Kidney (tissue), 14 donors: ENCODE data around the gene KLHL18. TPM values are rescaled to one million over a fixed set of nuclear protein-coding genes. Genes with fewer than 3 reads are reported as not detected.

Experiments used
- DNase-seq, 5 donors: peaks; one replicate each; pipeline ENCODE4 v3.0.0-alpha.2; 2013 to 2020
- FAIRE-seq: peaks from 2 replicates; lab custom pipeline; 2012; peaks lifted over from hg19 to GRCh38; lab: Jason Lieb, UNC
- H3K27ac ChIP-seq, 2 donors: one replicate each; pipeline ENCODE4 v1.7.0; 2013; ENCODE audit warnings: low read depth in 2 of 2, low read length in 2 of 2, inconsistent platforms in 1 of 2
- H3K27me3 ChIP-seq: one replicate; pipeline ENCODE4 v1.7.1; 2013; ENCODE audit warnings: low read length, inconsistent platforms; ENCODE audit not compliant: control insufficient read depth, insufficient read depth
- H3K36me3 ChIP-seq, 3 donors: one replicate each; pipeline versions ENCODE4 v1.7.0 to v1.7.1; 2013; ENCODE audit warnings: low read length in 3 of 3, control low read depth in 1 of 3, inconsistent platforms in 1 of 3; ENCODE audit not compliant: insufficient read depth in 3 of 3, control insufficient read depth in 2 of 3
- H3K4me1 ChIP-seq, 3 donors: one replicate each; pipeline versions ENCODE4 v1.7.0 to v1.7.1; 2013; ENCODE audit warnings: low read length in 3 of 3, inconsistent platforms in 1 of 3, low read depth in 1 of 3; ENCODE audit not compliant: control insufficient read depth in 2 of 3, insufficient read depth in 2 of 3
- H3K4me3 ChIP-seq, 3 donors: one replicate each; pipeline versions ENCODE4 v1.7.0 to v1.8.1; 2013; ENCODE audit warnings: low read length in 3 of 3, control low read depth in 1 of 3, inconsistent platforms in 1 of 3
- H3K9ac ChIP-seq, 3 donors: one replicate each; pipeline versions ENCODE4 v1.7.0 to v1.7.1; 2013; ENCODE audit warnings: low read length in 3 of 3, control low read depth in 1 of 3, inconsistent platforms in 1 of 3
- H3K9me3 ChIP-seq, 3 donors: one replicate each; pipeline versions ENCODE4 v1.7.0 to v1.7.1; 2013; ENCODE audit warnings: low read length in 3 of 3, control low read depth in 1 of 3, inconsistent platforms in 1 of 3; ENCODE audit not compliant: control insufficient read depth in 2 of 3, insufficient read depth in 1 of 3
- intact Hi-C: fragments of 100-400 bp; cut with DNase I; formaldehyde crosslinking; loops from one replicate; pipeline ENCODE4 v1.11.1; 2022
- polyA plus RNA-seq: library from polyadenylated mRNA; stranded (reverse); fragments of 350-450 nt; fragmentation: Illumina TruSeq; extraction: RNeasy Lipid Tissue Mini Kit (QIAGEN cat#74804); gene quantifications from one replicate; pipeline ENCODE4 v1.2.3, GENCODE V29; 2014; ENCODE audit warnings: low read depth, low replicate concordance; ENCODE audit not compliant: insufficient read depth
- total RNA-seq: library from RNA; stranded (reverse); fragmentation: NEBNext Ultra II Directional; extraction: Animal tissue kit (Norgen Biotek cat#: 25700); gene quantifications from one replicate; pipeline ENCODE4 v1.2.1, GENCODE V29; 2021
- TF ChIP-seq, protein P1 (sequence below): IDR thresholded peaks from 3 replicates; pipeline ENCODE4 v1.5.1; 2012; ENCODE audit warnings: mild to moderate bottlenecking, moderate library complexity, borderline replicate concordance; ENCODE audit not compliant: insufficient read depth; ENCODE audit errors: extremely low read depth
- donor health status: control.
- donor health status: control.
- donor health status: control.
- donor health status: control.
- donor health status: control.
- donor health status: DM: yes; HTN: yes; CAD: no.
- donor health status: Normal renal cell carcinoma (clear cell type).

KLHL18 gene
- total and polyA plus RNA-seq, 2 donors from 2014 or later, result 10.6 to 31.1 TPM

- Histone ChIP-seq H3K27ac (no peak overlapping the region), H3K9me3 (no peaks in the 10 kb centered on the region), H3K36me3 (peaks cover 0 to 13% (median 11%) of the 10 kb centered on the region in 3 donors), H3K27me3 (no peaks in the 10 kb centered on the region), H3K4me1 (no peaks in the 10 kb centered on the region), H3K9ac (no peak overlapping the region), H3K4me3 (no peak overlapping the region)
- FAIRE-seq (no peak), DNase-seq (peak in 1 of 5 donors; percentile 28)
- TF ChIP-seq, protein P1, sequence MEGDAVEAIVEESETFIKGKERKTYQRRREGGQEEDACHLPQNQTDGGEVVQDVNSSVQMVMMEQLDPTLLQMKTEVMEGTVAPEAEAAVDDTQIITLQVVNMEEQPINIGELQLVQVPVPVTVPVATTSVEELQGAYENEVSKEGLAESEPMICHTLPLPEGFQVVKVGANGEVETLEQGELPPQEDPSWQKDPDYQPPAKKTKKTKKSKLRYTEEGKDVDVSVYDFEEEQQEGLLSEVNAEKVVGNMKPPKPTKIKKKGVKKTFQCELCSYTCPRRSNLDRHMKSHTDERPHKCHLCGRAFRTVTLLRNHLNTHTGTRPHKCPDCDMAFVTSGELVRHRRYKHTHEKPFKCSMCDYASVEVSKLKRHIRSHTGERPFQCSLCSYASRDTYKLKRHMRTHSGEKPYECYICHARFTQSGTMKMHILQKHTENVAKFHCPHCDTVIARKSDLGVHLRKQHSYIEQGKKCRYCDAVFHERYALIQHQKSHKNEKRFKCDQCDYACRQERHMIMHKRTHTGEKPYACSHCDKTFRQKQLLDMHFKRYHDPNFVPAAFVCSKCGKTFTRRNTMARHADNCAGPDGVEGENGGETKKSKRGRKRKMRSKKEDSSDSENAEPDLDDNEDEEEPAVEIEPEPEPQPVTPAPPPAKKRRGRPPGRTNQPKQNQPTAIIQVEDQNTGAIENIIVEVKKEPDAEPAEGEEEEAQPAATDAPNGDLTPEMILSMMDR, result no peak
- intact Hi-C loops, result no loop called here
These were observed 64.6 kb downstream of the KLHL18 start for GRCh38 chr3:47347217-47347801.

GRCh38 chr3:47348411-47349154 is 65.8 kb downstream of the KLHL18 start:
- intact Hi-C loops, result no loop called here
- H3K9me3 ChIP-seq, result no peaks in the 10 kb centered on the region
- no peak overlapping the region for H3K9ac ChIP-seq
- H3K27me3 ChIP-seq, result no peaks in the 10 kb centered on the region
- H3K36me3 ChIP-seq, result peaks cover 0 to 11% (median 11%) of the 10 kb centered on the region in 3 donors
- no peak overlapping the region for H3K4me3 ChIP-seq
- TF ChIP-seq, protein P1, result no peak
- no peak for DNase-seq
- no peaks in the 10 kb centered on the region for H3K4me1 ChIP-seq
- no peak overlapping the region for H3K27ac ChIP-seq
- no peak for FAIRE-seq

DNA sequence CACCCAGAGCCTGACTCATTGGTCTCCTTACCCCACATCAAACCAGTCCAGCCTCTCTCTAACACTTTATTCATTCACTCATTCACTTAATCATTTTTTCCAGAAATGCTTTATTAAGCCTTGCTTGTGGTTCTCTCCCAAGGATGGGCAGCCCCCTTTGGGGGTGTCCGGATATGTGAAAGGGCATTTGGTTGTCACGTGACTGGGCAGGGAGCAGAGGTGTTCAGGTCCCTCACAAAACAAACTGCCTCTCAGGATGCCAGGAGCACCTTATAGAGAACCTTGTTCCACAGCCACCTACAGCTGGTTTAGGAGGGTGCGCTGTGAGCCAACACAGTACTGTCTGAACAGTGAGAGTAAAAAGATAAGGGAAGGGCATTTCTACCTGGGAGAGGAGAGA is 72.3 kb downstream of the KLHL18 start:
- Histone ChIP-seq H3K9ac (no peak overlapping the region), H3K27ac (no peak overlapping the region), H3K4me1 (no peaks in the 10 kb centered on the region), H3K9me3 (peaks cover 0 to 4% (median 0%) of the 10 kb centered on the region in 3 donors), H3K27me3 (no peaks in the 10 kb centered on the region), H3K4me3 (no peak overlapping the region), H3K36me3 (no peaks in the 10 kb centered on the region)
- FAIRE-seq, result no peak
- intact Hi-C loops, result no loop called here
- TF ChIP-seq, protein P1, result no peak
- DNase-seq, result no peak
